Fibroblast of lung (primary cell): ENCODE data around the gene TPH2. TPM values are rescaled to one million over a fixed set of nuclear protein-coding genes. Genes with fewer than 3 reads are reported as not detected.
A peak's percentile ranks its signal among the peaks of the same experiment; 100 is the strongest.

Experiments used
- DNase-seq, 2 donors: peaks; one replicate each; pipeline versions ENCODE4 v3.0.0 to v3.0.0-alpha.2; 2010; ENCODE audit warnings: low read depth in 2 of 2
- H2AFZ ChIP-seq: 2 replicates; pipeline ENCODE4 v1.5.1; 2012; ENCODE audit warnings: low read length, control low read depth, inconsistent platforms
- H3K27ac ChIP-seq: 2 replicates; pipeline ENCODE4 v1.5.1; 2011; ENCODE audit warnings: low read length, control low read depth; ENCODE audit not compliant: insufficient read depth
- H3K27me3 ChIP-seq: 2 replicates; pipeline ENCODE4 v1.5.1; 2011; ENCODE audit warnings: mild to moderate bottlenecking, low read length; ENCODE audit not compliant: control insufficient read depth, insufficient read depth
- H3K36me3 ChIP-seq: 2 replicates; pipeline ENCODE4 v1.5.1; 2011; ENCODE audit warnings: low read length; ENCODE audit not compliant: control insufficient read depth, insufficient read depth
- H3K4me1 ChIP-seq: 2 replicates; pipeline ENCODE4 v1.5.1; 2011; ENCODE audit warnings: low read length; ENCODE audit not compliant: control insufficient read depth, insufficient read depth; ENCODE audit errors: extremely low read depth
- H3K4me2 ChIP-seq: 2 replicates; pipeline ENCODE4 v1.5.1; 2011; ENCODE audit warnings: low read length, control low read depth; ENCODE audit not compliant: insufficient read depth; ENCODE audit errors: extremely low read depth
- H3K4me3 ChIP-seq, 4 experiments: fragments of 200-600 bp in 1 of 4; sonication (generic) in 1 of 4; replicated peaks in 1 of 4; 2 replicates each; pipeline ENCODE4 v1.5.1; 2011 to 2016; ENCODE audit warnings: low read length in 4 of 4, low read depth in 3 of 4, mild to moderate bottlenecking in 3 of 4, control low read depth in 2 of 4, inconsistent platforms in 1 of 4, mixed read lengths in 1 of 4; ENCODE audit not compliant: insufficient read depth in 1 of 4; ENCODE audit errors: control extremely low read depth in 1 of 4
- H3K79me2 ChIP-seq: 2 replicates; pipeline ENCODE4 v1.5.1; 2012; ENCODE audit warnings: mild to moderate bottlenecking, low read length, inconsistent platforms; ENCODE audit not compliant: control insufficient read depth, insufficient read depth
- H3K9ac ChIP-seq: 2 replicates; pipeline ENCODE4 v1.5.1; 2011; ENCODE audit warnings: mild to moderate bottlenecking, low read length, control low read depth; ENCODE audit not compliant: insufficient read depth
- H3K9me3 ChIP-seq: 2 replicates; pipeline ENCODE4 v1.5.1; 2012; ENCODE audit warnings: low read depth, low read length; ENCODE audit not compliant: control insufficient read depth, insufficient read depth
- H4K20me1 ChIP-seq: 2 replicates; pipeline ENCODE4 v1.5.1; 2011; ENCODE audit warnings: low read length; ENCODE audit not compliant: control insufficient read depth, insufficient read depth; ENCODE audit errors: extremely low read depth
- EZH2 ChIP-seq: IDR thresholded peaks from 2 replicates; pipeline ENCODE4 v1.5.1; 2012; ENCODE audit warnings: low read length, control low read depth, mild to moderate bottlenecking; ENCODE audit errors: missing control alignments
- polyA plus RNA-seq, 2 donors: library from polyadenylated mRNA; depleted of rRNA in 1 of 2; stranded (reverse) in 1 of 2; unstranded in 1 of 2; fragments of >200 nt; gene quantifications; 2 replicates each; pipeline ENCODE4 v1.2.1, GENCODE V29; 2011 to 2012; ENCODE audit warnings: missing spikeins in 1 of 2
- total RNA-seq: library from RNA; depleted of rRNA; stranded (reverse); fragments of >200 nt; gene quantifications from 2 replicates; pipeline ENCODE4 v1.2.1, GENCODE V29; 2014
- TF ChIP-seq, protein P1 (sequence below), 2 donors: IDR thresholded peaks in 1 of 2; conservative IDR thresholded peaks in 1 of 2; 1 replicate in 1 of 2; 2 replicates in 1 of 2; pipeline ENCODE4 v1.5.1; 2011 to 2012; ENCODE audit warnings: low read length in 2 of 2, control low read depth in 1 of 2, inconsistent platforms in 1 of 2, low read depth in 1 of 2, mild to moderate bottlenecking in 1 of 2

The TPH2 gene
- total and polyA plus RNA-seq, 2 donors (not counting 1 experiment from before 2014, with no cell fraction given): 0.03 TPM; not detected in 1

DNA sequence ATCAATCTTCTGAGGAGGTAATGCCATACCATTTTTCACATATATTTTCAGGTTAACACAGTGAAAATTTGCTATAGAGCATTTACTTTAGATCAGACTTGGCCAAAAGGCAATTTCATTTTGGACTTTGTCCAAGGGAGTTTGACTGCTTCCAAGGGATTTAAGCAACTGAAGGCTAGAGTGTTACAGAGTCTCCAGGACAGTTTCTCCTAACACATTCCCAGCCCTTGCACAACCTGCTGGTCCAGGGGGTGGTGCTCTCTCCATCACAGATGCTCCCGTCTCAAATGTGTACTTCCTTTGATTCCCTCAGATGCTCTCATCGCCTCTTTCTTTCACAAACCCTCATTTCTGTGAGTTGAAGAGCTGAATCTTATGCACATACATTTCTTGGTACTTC lies 143.1 kb downstream of the TPH2 start:
- H2AFZ ChIP-seq: no peak overlapping the region
- no peak overlapping the region for H3K27ac ChIP-seq
- H3K9me3 ChIP-seq: no peaks in the 10 kb centered on the region
- H3K4me1 ChIP-seq: no peaks in the 10 kb centered on the region
- H4K20me1 ChIP-seq: no peaks in the 10 kb centered on the region
- no peaks in the 10 kb centered on the region for H3K36me3 ChIP-seq
- no peak overlapping the region for H3K4me3 ChIP-seq
- H3K4me2 ChIP-seq: no peak overlapping the region
- peak in 1 of 2 donors; percentile 56 for DNase-seq
- H3K9ac ChIP-seq: no peak overlapping the region
- TF ChIP-seq EZH2: no peak
- TF ChIP-seq, protein P1, sequence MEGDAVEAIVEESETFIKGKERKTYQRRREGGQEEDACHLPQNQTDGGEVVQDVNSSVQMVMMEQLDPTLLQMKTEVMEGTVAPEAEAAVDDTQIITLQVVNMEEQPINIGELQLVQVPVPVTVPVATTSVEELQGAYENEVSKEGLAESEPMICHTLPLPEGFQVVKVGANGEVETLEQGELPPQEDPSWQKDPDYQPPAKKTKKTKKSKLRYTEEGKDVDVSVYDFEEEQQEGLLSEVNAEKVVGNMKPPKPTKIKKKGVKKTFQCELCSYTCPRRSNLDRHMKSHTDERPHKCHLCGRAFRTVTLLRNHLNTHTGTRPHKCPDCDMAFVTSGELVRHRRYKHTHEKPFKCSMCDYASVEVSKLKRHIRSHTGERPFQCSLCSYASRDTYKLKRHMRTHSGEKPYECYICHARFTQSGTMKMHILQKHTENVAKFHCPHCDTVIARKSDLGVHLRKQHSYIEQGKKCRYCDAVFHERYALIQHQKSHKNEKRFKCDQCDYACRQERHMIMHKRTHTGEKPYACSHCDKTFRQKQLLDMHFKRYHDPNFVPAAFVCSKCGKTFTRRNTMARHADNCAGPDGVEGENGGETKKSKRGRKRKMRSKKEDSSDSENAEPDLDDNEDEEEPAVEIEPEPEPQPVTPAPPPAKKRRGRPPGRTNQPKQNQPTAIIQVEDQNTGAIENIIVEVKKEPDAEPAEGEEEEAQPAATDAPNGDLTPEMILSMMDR (conservative IDR thresholded peaks at IDR 0.05 in 1 of 2, IDR thresholded peaks at IDR 0.05 in 1 of 2; ENCODE audit: low read depth in 1 of 2, low read length in 2 of 2): no peak
- H3K27me3 ChIP-seq: no peaks in the 10 kb centered on the region
- H3K79me2 ChIP-seq: no peaks in the 10 kb centered on the region

Other genes starting within 250 kb of the TPH2 start
- 9.0 and 11.4 TPM in 2 replicates for gene RAB21, start 184.0 kb upstream of the TPH2 start, total RNA-seq
- 27.4 and 29.7 TPM in 2 replicates for gene RAB21, start 184.0 kb upstream of the TPH2 start, polyA plus RNA-seq
- gene TBC1D15, start 99.1 kb upstream of the TPH2 start, total RNA-seq: 28.8 and 31.4 TPM in 2 replicates
- 40.4 and 45.2 TPM in 2 replicates for gene TBC1D15, start 99.1 kb upstream of the TPH2 start, polyA plus RNA-seq